Activated effector memory CD4-positive, alpha-beta T cell treated with anti-CD3 and anti-CD28 coated beads, Interleukin-2, amount 50 U/mL, for 16 hours (primary cell): ENCODE results near the gene NLGN2.

Source experiments
- DNase-seq: peaks from one replicate; pipeline ENCODE4 v3.0.0-alpha.2; 2020

Gene NLGN2

GRCh38 chr17:7392696-7393612, 14.7 kb upstream of the NLGN2 start:
- DNase-seq = no peak

- peak; percentile 78 for DNase-seq
These were observed 13.8 kb upstream of the NLGN2 start for GRCh38 chr17:7393613-7394451.

- DNase-seq = peak; percentile 94
These were observed 13.0 kb upstream of the NLGN2 start, which contains the start of gene PLSCR3 for GRCh38 chr17:7394452-7395191. PLSCR3 (minus strand) TSS chr17:7394525; CDS start chr17:7394110, 415 bp downstream.

GRCh38 chr17:7396147-7396546, 11.5 kb upstream of the NLGN2 start:
- DNase-seq = no peak

GRCh38 chr17:7398612-7399011, 9.0 kb upstream of the NLGN2 start:
- no peak for DNase-seq

- peak; percentile 68 for DNase-seq
These were observed 4.5 kb upstream of the NLGN2 start for GRCh38 chr17:7403043-7403726.

GRCh38 chr17:7403727-7403976, 4.0 kb upstream of the NLGN2 start:
- no peak for DNase-seq

- peak; percentile 98 for DNase-seq
These were observed 3.5 kb upstream of the NLGN2 start, which contains the start of gene TMEM256 for GRCh38 chr17:7403977-7404736. TMEM256 (minus strand) TSS chr17:7404097; CDS start chr17:7404084, 13 bp downstream.

- peak; percentile 90 for DNase-seq
These were observed 2.8 kb upstream of the NLGN2 start for GRCh38 chr17:7404737-7405349.

- no peak for DNase-seq
These were observed 2.1 kb upstream of the NLGN2 start for GRCh38 chr17:7405350-7406234.

- DNase-seq = no peak
These were observed 1.3 kb upstream of the NLGN2 start for GRCh38 chr17:7406235-7406825.

GRCh38 chr17:7407082-7407481, 563 bp upstream of the NLGN2 start:
- DNase-seq = no peak

- DNase-seq = peak; percentile 68
These were observed 645 bp downstream of the NLGN2 start for GRCh38 chr17:7408252-7408727.

- DNase-seq = no peak
These were observed 1.2 kb downstream of the NLGN2 start for GRCh38 chr17:7408863-7409262.

- no peak for DNase-seq
These were observed 2.1 kb downstream of the NLGN2 start for GRCh38 chr17:7409716-7410115.

- DNase-seq = no peak
These were observed 3.2 kb downstream of the NLGN2 start for GRCh38 chr17:7410634-7411426.

GRCh38 chr17:7411427-7411750, 3.7 kb downstream of the NLGN2 start:
- no peak for DNase-seq

- no peak for DNase-seq
These were observed 5.8 kb downstream of the NLGN2 start for GRCh38 chr17:7413346-7413985.
